Measurements from ENCODE around the gene ZRANB2.

Gene ZRANB2

GRCh38 chr1:71033136-71033535, 47.7 kb downstream of the ZRANB2 start:
- TF ChIP-seq CTCF (IDR thresholded peaks at IDR 0.05; ENCODE audit: control insufficient read depth, extremely low read depth, insufficient read depth), result no peak
- H3K4me3 ChIP-seq (ENCODE audit: low read depth, low read length), result no peak overlapping the region
- DNase-seq (ENCODE audit: low read depth), result no peak

- no peak for DNase-seq (ENCODE audit: low read depth)
Measured at GRCh38 chr1:71031426-71031825, 49.4 kb downstream of the ZRANB2 start.

GRCh38 chr1:71030026-71030425, 50.8 kb downstream of the ZRANB2 start:
- H3K4me3 ChIP-seq (ENCODE audit: low read depth, low read length), result no peak overlapping the region
- no peak for TF ChIP-seq CTCF (IDR thresholded peaks at IDR 0.05; ENCODE audit: control insufficient read depth, extremely low read depth, insufficient read depth)
- DNase-seq (ENCODE audit: low read depth), result no peak

More at GRCh38 chr1:71031426-71031825, 49.4 kb downstream of the ZRANB2 start:
- no peak overlapping the region for H3K4me3 ChIP-seq (ENCODE audit: low read depth, low read length)
- no peak for TF ChIP-seq CTCF (IDR thresholded peaks at IDR 0.05; ENCODE audit: control insufficient read depth, extremely low read depth, insufficient read depth)

GRCh38 chr1:71028981-71029380, 51.9 kb downstream of the ZRANB2 start:
- no peak for DNase-seq (ENCODE audit: low read depth)

GRCh38 chr1:71027991-71028390, 52.8 kb downstream of the ZRANB2 start:
- DNase-seq (ENCODE audit: low read depth), result no peak
- H3K4me3 ChIP-seq (ENCODE audit: low read depth, low read length), result no peak overlapping the region
- no peak for TF ChIP-seq CTCF (IDR thresholded peaks at IDR 0.05; ENCODE audit: control insufficient read depth, extremely low read depth, insufficient read depth)

More at GRCh38 chr1:71028981-71029380, 51.9 kb downstream of the ZRANB2 start:
- no peak for TF ChIP-seq CTCF (IDR thresholded peaks at IDR 0.05; ENCODE audit: control insufficient read depth, extremely low read depth, insufficient read depth)
- no peak overlapping the region for H3K4me3 ChIP-seq (ENCODE audit: low read depth, low read length)

GRCh38 chr1:71026093-71026492, 54.7 kb downstream of the ZRANB2 start:
- no peak for TF ChIP-seq CTCF (IDR thresholded peaks at IDR 0.05; ENCODE audit: control insufficient read depth, extremely low read depth, insufficient read depth)
- no peak overlapping the region for H3K4me3 ChIP-seq (ENCODE audit: low read depth, low read length)
- DNase-seq (ENCODE audit: low read depth), result no peak

GRCh38 chr1:71023515-71023914, 57.3 kb downstream of the ZRANB2 start:
- no peak for TF ChIP-seq CTCF (IDR thresholded peaks at IDR 0.05; ENCODE audit: control insufficient read depth, extremely low read depth, insufficient read depth)
- DNase-seq (ENCODE audit: low read depth), result no peak
- no peak overlapping the region for H3K4me3 ChIP-seq (ENCODE audit: low read depth, low read length)
